Right lobe of liver (tissue), 6 donors: ENCODE measurements around the gene CSF1. TPM values are rescaled to one million over a fixed set of nuclear protein-coding genes. Genes with fewer than 3 reads are reported as not detected.
A peak's percentile ranks its signal among the peaks of the same experiment; 100 is the strongest.

ENCODE experiments used
- ATAC-seq, 4 donors: fragments of 200-7000 bp; cut with Tn5 transposase; one replicate each; pipeline ENCODE4 v1.9.1; 2020; ENCODE audit warnings: mild to moderate bottlenecking in 4 of 4, moderate library complexity in 4 of 4
- DNase-seq, 3 donors: peaks; one replicate each; pipeline ENCODE4 v3.0.0-alpha.2; 2020
- H3K27ac ChIP-seq, 3 donors: fragments of 200-600 bp; one replicate each; pipeline ENCODE4 v1.8.0; 2022
- H3K27me3 ChIP-seq, 2 donors: fragments of 200-600 bp; one replicate each; pipeline ENCODE4 v1.8.0; 2022
- H3K36me3 ChIP-seq, 4 donors: fragments of 200-600 bp; sonication (generic) in 1 of 4; one replicate each; pipeline versions ENCODE4 v1.5.1 to v1.8.0; 2017 to 2022; ENCODE audit warnings: control low read depth in 1 of 4
- H3K4me1 ChIP-seq, 4 donors: fragments of 200-600 bp; sonication (generic) in 1 of 4; one replicate each; pipeline versions ENCODE4 v1.5.1 to v1.8.0; 2017 to 2022; ENCODE audit warnings: control low read depth in 1 of 4
- H3K4me3 ChIP-seq, 3 donors: fragments of 200-600 bp; one replicate each; pipeline ENCODE4 v1.8.0; 2022
- H3K9me3 ChIP-seq, 4 donors: fragments of 200-600 bp; sonication (generic) in 1 of 4; one replicate each; pipeline versions ENCODE4 v1.5.1 to v1.8.0; 2017 to 2022; ENCODE audit warnings: control low read depth in 1 of 4
- POLR2A ChIP-seq: fragments of 450-650 bp; IDR thresholded peaks from one replicate; pipeline ENCODE4 v1.6.1; 2017; ENCODE audit warnings: antibody characterized with exemption, mild to moderate bottlenecking
- WGBS: methylation state at CpG from one replicate; pipeline ENCODE4 v1.1.6; 2018; ENCODE audit warnings: low coverage, low lambda C conversion rate; ENCODE audit not compliant: insufficient coverage; ENCODE audit errors: missing lambda C conversion rate; 5-methylcytosine and 5-hydroxymethylcytosine counted together
- intact Hi-C, 2 donors: fragments of 100-400 bp; cut with DNase I; formaldehyde crosslinking; loops; one replicate each; pipeline versions ENCODE4 v1.11.2 to v1.14.1; 2022
- total RNA-seq, 6 experiments: library from RNA; depleted of rRNA in 2 of 6; stranded (reverse); fragments of >200 nt in 2 of 6; fragmentation: NEBNext Ultra II Directional in 3 of 6; extraction: Animal tissue kit (Norgen Biotek cat#: 25700) in 3 of 6; gene quantifications; one replicate each; pipeline versions ENCODE4 v1.1.0 to v1.2.4, GENCODE V29; 2016 to 2023
- TF ChIP-seq, protein P1 (sequence below), 4 donors: fragments of 200-600 bp in 3 of 4; fragments of 450-650 bp in 1 of 4; IDR thresholded peaks; one replicate each; pipeline versions ENCODE4 v1.5.1 to v1.8.0; 2016 to 2022; ENCODE audit warnings: antibody characterized with exemption in 4 of 4, mild to moderate bottlenecking in 2 of 4
- donor health status: DM: no; HTN: yes; CAD: no.
- donor health status: DM: no; HTN: no; CAD: no.
- donor health status: DM: no; HTN: no; CAD: no.
- donor health status: DM: no; HTN: yes; CAD: no.
- donor health status: DM: no; HTN: yes; CAD: no.

Gene CSF1
- total RNA-seq, 6 experiments from 2014 or later, result 4.8 to 44.1 (median 22.0) TPM

DNA sequence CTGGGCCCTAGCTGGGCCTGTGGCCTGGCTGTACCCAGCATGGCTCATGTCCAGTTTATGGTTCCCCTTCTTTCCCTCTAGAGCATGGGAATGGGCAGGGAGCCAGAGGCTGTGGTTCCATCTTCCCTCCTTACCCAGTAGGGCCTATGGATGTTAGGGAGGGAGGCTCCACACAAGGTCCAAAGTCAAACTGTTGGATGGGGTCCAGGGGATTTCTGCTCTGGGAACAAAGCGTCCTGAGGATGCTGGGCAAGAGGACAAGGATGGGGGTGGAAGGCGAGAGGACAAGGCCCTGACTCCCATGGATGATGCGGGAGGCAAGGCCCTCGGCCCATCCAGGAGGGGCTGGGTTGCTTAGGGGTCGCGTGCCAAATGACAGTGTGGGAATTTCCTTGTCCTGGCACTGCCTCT, 17.3 kb downstream of the CSF1 start:
- DNase-seq (peak; percentile 74 to 84 (median 84)), ATAC-seq (peak; percentile 67 to 81 (median 71))
- Histone ChIP-seq H3K4me3 (no peak overlapping the region), H3K27me3 (no peaks in the 10 kb centered on the region), H3K4me1 (peaks cover 0 to 47% (median 24%) of the 10 kb centered on the region in 4 donors), H3K27ac (peak overlapping the region; percentile 33 to 57 (median 56)), H3K9me3 (no peaks in the 10 kb centered on the region), H3K36me3 (peaks cover 0 to 42% (median 18%) of the 10 kb centered on the region in 4 donors)
- WGBS, result 31% methylated on average over 5 of the region's 6 CpGs
- TF ChIP-seq POLR2A, result no peak
- TF ChIP-seq, protein P1, sequence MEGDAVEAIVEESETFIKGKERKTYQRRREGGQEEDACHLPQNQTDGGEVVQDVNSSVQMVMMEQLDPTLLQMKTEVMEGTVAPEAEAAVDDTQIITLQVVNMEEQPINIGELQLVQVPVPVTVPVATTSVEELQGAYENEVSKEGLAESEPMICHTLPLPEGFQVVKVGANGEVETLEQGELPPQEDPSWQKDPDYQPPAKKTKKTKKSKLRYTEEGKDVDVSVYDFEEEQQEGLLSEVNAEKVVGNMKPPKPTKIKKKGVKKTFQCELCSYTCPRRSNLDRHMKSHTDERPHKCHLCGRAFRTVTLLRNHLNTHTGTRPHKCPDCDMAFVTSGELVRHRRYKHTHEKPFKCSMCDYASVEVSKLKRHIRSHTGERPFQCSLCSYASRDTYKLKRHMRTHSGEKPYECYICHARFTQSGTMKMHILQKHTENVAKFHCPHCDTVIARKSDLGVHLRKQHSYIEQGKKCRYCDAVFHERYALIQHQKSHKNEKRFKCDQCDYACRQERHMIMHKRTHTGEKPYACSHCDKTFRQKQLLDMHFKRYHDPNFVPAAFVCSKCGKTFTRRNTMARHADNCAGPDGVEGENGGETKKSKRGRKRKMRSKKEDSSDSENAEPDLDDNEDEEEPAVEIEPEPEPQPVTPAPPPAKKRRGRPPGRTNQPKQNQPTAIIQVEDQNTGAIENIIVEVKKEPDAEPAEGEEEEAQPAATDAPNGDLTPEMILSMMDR (IDR thresholded peaks at IDR 0.05), result no peak
- intact Hi-C loops, result no loop called here

GRCh38 chr1:109928591-109929111, 18.0 kb downstream of the CSF1 start:
- Histone ChIP-seq H3K4me3 (no peak overlapping the region), H3K9me3 (no peaks in the 10 kb centered on the region), H3K27ac (peak overlapping the region; percentile 33 to 56 (median 37)), H3K4me1 (peaks cover 0 to 51% (median 26%) of the 10 kb centered on the region in 4 donors), H3K27me3 (no peaks in the 10 kb centered on the region), H3K36me3 (peaks cover 0 to 34% (median 13%) of the 10 kb centered on the region in 4 donors)
- intact Hi-C loops, result no loop called here
- WGBS, result 53% methylated on average over 3 of the region's 8 CpGs
- TF ChIP-seq POLR2A, result no peak
- TF ChIP-seq, protein P1 (IDR thresholded peaks at IDR 0.05), result no peak
- ATAC-seq, result peak; percentile 22 to 45 (median 30)
- peak in 2 of 3 donors; percentile 60 to 71 for DNase-seq

DNA sequence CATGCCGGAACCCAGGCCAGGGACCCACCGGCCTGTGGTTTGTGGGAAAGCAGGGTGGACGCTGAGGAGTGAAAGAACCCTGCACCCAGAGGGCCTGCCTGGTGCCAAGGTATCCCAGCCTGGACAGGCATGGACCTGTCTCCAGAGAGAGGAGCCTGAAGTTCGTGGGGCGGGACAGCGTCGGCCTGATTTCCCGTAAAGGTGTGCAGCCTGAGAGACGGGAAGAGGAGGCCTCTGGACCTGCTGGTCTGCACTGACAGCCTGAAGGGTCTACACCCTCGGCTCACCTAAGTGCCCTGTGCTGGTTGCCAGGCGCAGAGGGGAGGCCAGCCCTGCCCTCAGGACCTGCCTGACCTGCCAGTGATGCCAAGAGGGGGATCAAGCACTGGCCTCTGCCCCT, 18.5 kb downstream of the CSF1 start:
- ATAC-seq, result no peak
- peak overlapping the region in 2 of 3 donors; percentile 33 to 56 for H3K27ac ChIP-seq
- H3K36me3 ChIP-seq, result peaks cover 0 to 29% (median 11%) of the 10 kb centered on the region in 4 donors
- peak in 1 of 3 donors; percentile 45 for DNase-seq
- no peaks in the 10 kb centered on the region for H3K9me3 ChIP-seq
- intact Hi-C loops, result no loop called here
- peaks cover 0 to 56% (median 28%) of the 10 kb centered on the region in 4 donors for H3K4me1 ChIP-seq
- no peak overlapping the region for H3K4me3 ChIP-seq
- H3K27me3 ChIP-seq, result no peaks in the 10 kb centered on the region
- WGBS, result 63% methylated on average over 2 of the region's 11 CpGs
- TF ChIP-seq POLR2A, result no peak
- TF ChIP-seq, protein P1 (IDR thresholded peaks at IDR 0.05), result no peak

DNA sequence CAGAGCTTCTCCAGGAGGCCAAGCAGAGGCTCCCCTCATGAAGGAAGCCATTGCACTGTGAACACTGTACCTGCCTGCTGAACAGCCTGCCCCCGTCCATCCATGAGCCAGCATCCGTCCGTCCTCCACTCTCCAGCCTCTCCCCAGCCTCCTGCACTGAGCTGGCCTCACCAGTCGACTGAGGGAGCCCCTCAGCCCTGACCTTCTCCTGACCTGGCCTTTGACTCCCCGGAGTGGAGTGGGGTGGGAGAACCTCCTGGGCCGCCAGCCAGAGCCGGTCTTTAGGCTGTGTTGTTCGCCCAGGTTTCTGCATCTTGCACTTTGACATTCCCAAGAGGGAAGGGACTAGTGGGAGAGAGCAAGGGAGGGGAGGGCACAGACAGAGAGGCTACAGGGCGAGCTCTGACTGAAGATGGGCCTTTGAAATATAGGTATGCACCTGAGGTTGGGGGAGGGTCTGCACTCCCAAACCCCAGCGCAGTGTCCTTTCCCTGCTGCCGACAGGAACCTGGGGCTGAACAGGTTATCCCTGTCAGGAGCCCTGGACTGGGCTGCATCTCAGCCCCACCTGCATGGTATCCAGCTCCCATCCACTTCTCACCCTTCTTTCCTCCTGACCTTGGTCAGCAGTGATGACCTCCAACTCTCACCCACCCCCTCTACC, 19.1 kb downstream of the CSF1 start:
- intact Hi-C loops, result no loop called here
- no peak for TF ChIP-seq POLR2A
- TF ChIP-seq, protein P1 (IDR thresholded peaks at IDR 0.05), result no peak
- peaks cover 0 to 24% (median 8%) of the 10 kb centered on the region in 4 donors for H3K36me3 ChIP-seq
- WGBS, result 21% methylated on average over 5 of the region's 11 CpGs
- no peaks in the 10 kb centered on the region for H3K27me3 ChIP-seq
- ATAC-seq (no peak), DNase-seq (peak in 1 of 3 donors; percentile 47)
- peak overlapping the region in 1 of 3 donors; percentile 55 for H3K27ac ChIP-seq
- no peak overlapping the region for H3K4me3 ChIP-seq
- peaks cover 0 to 61% (median 31%) of the 10 kb centered on the region in 4 donors for H3K4me1 ChIP-seq
- H3K9me3 ChIP-seq, result no peaks in the 10 kb centered on the region
